Inflammatory macrophage treated with lipopolysaccharide for 1 hour (primary cell): ENCODE measurements around the gene OSBPL3.

ENCODE experiments used
- DNase-seq, 2 donors: peaks; one replicate each; pipeline ENCODE4 v3.0.0-alpha.2; 2020 to 2022

Gene OSBPL3

GRCh38 chr7:24788961-24789576, 190.9 kb downstream of the OSBPL3 start:
- DNase-seq: peak in 1 of 2 donors; percentile 49

- no peak for DNase-seq
Measured at GRCh38 chr7:24788075-24788474, 191.9 kb downstream of the OSBPL3 start.

- peak; percentile 97 to 99 for DNase-seq
Measured at GRCh38 chr7:24786941-24787340, 193.0 kb downstream of the OSBPL3 start.

- peak; percentile 92 to 98 for DNase-seq
Measured at GRCh38 chr7:24786306-24786705, 193.7 kb downstream of the OSBPL3 start.

GRCh38 chr7:24784277-24784676, 195.7 kb downstream of the OSBPL3 start:
- DNase-seq: peak in 1 of 2 donors; percentile 18

GRCh38 chr7:24783698-24784097, 196.3 kb downstream of the OSBPL3 start:
- peak; percentile 78 to 91 for DNase-seq

- DNase-seq: peak; percentile 86 to 97
Measured at GRCh38 chr7:24781106-24781505, 198.9 kb downstream of the OSBPL3 start.

- DNase-seq: no peak
Measured at GRCh38 chr7:24779283-24779655, 200.7 kb downstream of the OSBPL3 start.

GRCh38 chr7:24778543-24779282, 201.3 kb downstream of the OSBPL3 start:
- DNase-seq: peak; percentile 89 to 97

GRCh38 chr7:24777806-24778205, 202.2 kb downstream of the OSBPL3 start:
- no peak for DNase-seq

- DNase-seq: no peak
Measured at GRCh38 chr7:24773646-24774045, 206.3 kb downstream of the OSBPL3 start.

GRCh38 chr7:24769851-24770250, 210.1 kb downstream of the OSBPL3 start:
- no peak for DNase-seq

GRCh38 chr7:24769014-24769830, 210.8 kb downstream of the OSBPL3 start:
- no peak for DNase-seq

GRCh38 chr7:24767878-24768569, 212.0 kb downstream of the OSBPL3 start:
- no peak for DNase-seq

GRCh38 chr7:24764972-24765744, 214.8 kb downstream of the OSBPL3 start:
- DNase-seq: peak in 1 of 2 donors; percentile 73

GRCh38 chr7:24764011-24764410, 216.0 kb downstream of the OSBPL3 start:
- no peak for DNase-seq

GRCh38 chr7:24763303-24763901, 216.6 kb downstream of the OSBPL3 start:
- DNase-seq: peak; percentile 64 to 73

- no peak for DNase-seq
Measured at GRCh38 chr7:24762771-24763170, 217.2 kb downstream of the OSBPL3 start.

- DNase-seq: no peak
Measured at GRCh38 chr7:24760968-24761367, 219.0 kb downstream of the OSBPL3 start.

- DNase-seq: peak; percentile 58 to 70
Measured at GRCh38 chr7:24757353-24758275, 222.4 kb downstream of the OSBPL3 start, which contains the start of gene GSDME. GSDME (minus strand) TSS chr7:24757464; CDS start chr7:24749774, 7,690 bp downstream.
